Left ventricle myocardium inferior (tissue), 1 donor: ENCODE data around the gene STRN3. TPM values are rescaled to one million over a fixed set of nuclear protein-coding genes. Genes with fewer than 3 reads are reported as not detected.

Experiments used
- DNase-seq: peaks from one replicate; pipeline ENCODE4 v3.0.0-alpha.2; 2020
- H3K27ac ChIP-seq: fragments of 200-600 bp; replicated peaks from 2 replicates; pipeline ENCODE4 v1.8.0; 2021
- H3K27me3 ChIP-seq: fragments of 200-600 bp; 2 replicates; pipeline ENCODE4 v1.8.0; 2021; ENCODE audit warnings: low read depth
- H3K36me3 ChIP-seq: fragments of 200-600 bp; 2 replicates; pipeline ENCODE4 v1.8.0; 2021
- H3K4me1 ChIP-seq: fragments of 200-600 bp; 2 replicates; pipeline ENCODE4 v1.8.0; 2021
- H3K4me3 ChIP-seq: fragments of 200-600 bp; 2 replicates; pipeline ENCODE4 v1.8.0; 2021; ENCODE audit warnings: mild to moderate bottlenecking, moderate library complexity
- H3K9me3 ChIP-seq: fragments of 200-600 bp; replicated peaks from 2 replicates; pipeline ENCODE4 v1.8.0; 2021
- CTCF ChIP-seq: fragments of 200-600 bp; IDR thresholded peaks from 2 replicates; pipeline ENCODE4 v1.8.0; 2021; ENCODE audit warnings: antibody characterized with exemption, mild to moderate bottlenecking, borderline replicate concordance
- intact Hi-C: fragments of 100-400 bp; cut with micrococcal nuclease; formaldehyde crosslinking; loops from one replicate; pipeline ENCODE4 v1.11.0; 2022
- total RNA-seq: library from RNA; stranded (reverse); fragmentation: NEBNext Ultra II Directional; extraction: Animal tissue kit (Norgen Biotek cat#: 25700); gene quantifications from one replicate; pipeline ENCODE4 v1.2.1, GENCODE V29; 2021
- donor health status: DM: no; HTN: yes; CAD: no; lungs with severe emphysema.

STRN3 gene
- total RNA-seq, 1 donor from 2014 or later, result 48.7 TPM

- H3K4me3 ChIP-seq, result no peak overlapping the region
- peaks cover 23% of the 10 kb centered on the region for H3K9me3 ChIP-seq
- DNase-seq, result no peak
- H3K4me1 ChIP-seq, result peaks cover 47% of the 10 kb centered on the region
- H3K27me3 ChIP-seq, result no peaks in the 10 kb centered on the region
- TF ChIP-seq CTCF, result no peak
- intact Hi-C loops, result no loop called here
- H3K27ac ChIP-seq, result no peak overlapping the region
- H3K36me3 ChIP-seq, result peaks cover 11% of the 10 kb centered on the region
These were observed 29.1 kb downstream of the STRN3 start for GRCh38 chr14:30996892-30997659.

GRCh38 chr14:30995689-30996088, 30.5 kb downstream of the STRN3 start:
- Histone ChIP-seq H3K4me3 (no peak overlapping the region), H3K36me3 (peaks cover 11% of the 10 kb centered on the region), H3K27ac (peak overlapping the region; percentile 10), H3K9me3 (peaks cover 23% of the 10 kb centered on the region), H3K4me1 (peaks cover 56% of the 10 kb centered on the region), H3K27me3 (no peaks in the 10 kb centered on the region)
- intact Hi-C loops, result no loop called here
- no peak for DNase-seq
- no peak for TF ChIP-seq CTCF

- intact Hi-C loops, result no loop called here
- Histone ChIP-seq H3K27ac (peak overlapping the region; percentile 10), H3K9me3 (peaks cover 23% of the 10 kb centered on the region), H3K4me3 (no peak overlapping the region), H3K36me3 (peaks cover 11% of the 10 kb centered on the region), H3K27me3 (no peaks in the 10 kb centered on the region), H3K4me1 (peaks cover 54% of the 10 kb centered on the region)
- TF ChIP-seq CTCF, result no peak
- no peak for DNase-seq
These were observed 31.2 kb downstream of the STRN3 start for GRCh38 chr14:30994681-30995620.

- no peak overlapping the region for H3K4me3 ChIP-seq
- TF ChIP-seq CTCF, result no peak
- peaks cover 4% of the 10 kb centered on the region for H3K36me3 ChIP-seq
- peaks cover 68% of the 10 kb centered on the region for H3K4me1 ChIP-seq
- intact Hi-C loops, result no loop called here
- no peaks in the 10 kb centered on the region for H3K27me3 ChIP-seq
- H3K27ac ChIP-seq, result no peak overlapping the region
- H3K9me3 ChIP-seq, result peaks cover 5% of the 10 kb centered on the region
- no peak for DNase-seq
These were observed 33.1 kb downstream of the STRN3 start for GRCh38 chr14:30993071-30993470.

GRCh38 chr14:30991408-30991807, 34.8 kb downstream of the STRN3 start:
- no peak overlapping the region for H3K4me3 ChIP-seq
- no peak for TF ChIP-seq CTCF
- H3K27ac ChIP-seq, result no peak overlapping the region
- no peak for DNase-seq
- H3K9me3 ChIP-seq, result no peaks in the 10 kb centered on the region
- no peaks in the 10 kb centered on the region for H3K27me3 ChIP-seq
- H3K36me3 ChIP-seq, result no peaks in the 10 kb centered on the region
- intact Hi-C loops, result no loop called here
- peaks cover 72% of the 10 kb centered on the region for H3K4me1 ChIP-seq
